Hepatocyte (in vitro differentiated cells): Measurements from ENCODE around the gene C22orf23. TPM values are rescaled to one million over a fixed set of nuclear protein-coding genes. Genes with fewer than 3 reads are reported as not detected.

Experiments used
- DNase-seq: peaks from one replicate; pipeline ENCODE4 v3.0.0-alpha.2; 2016; ENCODE audit warnings: low spot score
- H2AFZ ChIP-seq: fragments of 200-600 bp; sonication (generic); 2 replicates; pipeline ENCODE4 v1.6.0; 2016; ENCODE audit warnings: antibody characterized with exemption, mild to moderate bottlenecking
- H3K27ac ChIP-seq: fragments of 200-600 bp; sonication (generic); 2 replicates; pipeline ENCODE4 v1.5.1; 2016; ENCODE audit warnings: mild to moderate bottlenecking
- H3K27me3 ChIP-seq: fragments of 200-600 bp; sonication (generic); 2 replicates; pipeline ENCODE4 v1.6.1; 2016
- H3K36me3 ChIP-seq: fragments of 200-600 bp; sonication (generic); replicated peaks from 2 replicates; pipeline ENCODE4 v1.5.1; 2016; ENCODE audit warnings: low read depth; ENCODE audit not compliant: insufficient read depth
- H3K4me1 ChIP-seq: fragments of 200-600 bp; sonication (generic); 2 replicates; pipeline ENCODE4 v1.5.1; 2016; ENCODE audit warnings: mild to moderate bottlenecking, moderate library complexity; ENCODE audit not compliant: insufficient read depth
- H3K4me2 ChIP-seq: fragments of 200-600 bp; sonication (generic); 2 replicates; pipeline ENCODE4 v1.6.0; 2016
- H3K4me3 ChIP-seq: fragments of 200-600 bp; sonication (generic); 2 replicates; pipeline ENCODE4 v1.5.1; 2016; ENCODE audit warnings: mild to moderate bottlenecking
- H3K79me2 ChIP-seq: fragments of 200-600 bp; sonication (generic); 2 replicates; pipeline ENCODE4 v1.6.0; 2017; ENCODE audit warnings: mild to moderate bottlenecking
- H3K9me2 ChIP-seq: fragments of 200-600 bp; sonication (generic); replicated peaks from 2 replicates; pipeline ENCODE4 v1.6.0; 2017; ENCODE audit warnings: mild to moderate bottlenecking; ENCODE audit not compliant: insufficient read depth
- H3K9me3 ChIP-seq: fragments of 200-600 bp; sonication (generic); 2 replicates; pipeline ENCODE4 v1.5.1; 2016; ENCODE audit warnings: low read depth, mild to moderate bottlenecking
- H4K20me1 ChIP-seq: fragments of 200-600 bp; sonication (generic); 2 replicates; pipeline ENCODE4 v1.6.0; 2016; ENCODE audit warnings: mild to moderate bottlenecking; ENCODE audit not compliant: insufficient read depth, poor library complexity, severe bottlenecking
- CTCF ChIP-seq: fragments of 200-600 bp; sonication (generic); IDR thresholded peaks from 2 replicates; pipeline ENCODE4 v1.5.1; 2016; ENCODE audit warnings: antibody characterized with exemption, mild to moderate bottlenecking; ENCODE audit not compliant: poor library complexity
- EZH2 ChIP-seq: fragments of 200-600 bp; sonication (generic); IDR thresholded peaks from 2 replicates; pipeline ENCODE4 v1.6.1; 2016; ENCODE audit warnings: antibody characterized with exemption, mild to moderate bottlenecking, borderline replicate concordance
- EZH2phosphoT487 ChIP-seq: fragments of 200-600 bp; sonication (generic); IDR thresholded peaks from one replicate; pipeline ENCODE4 v1.6.1; 2018; ENCODE audit warnings: antibody characterized with exemption, mild to moderate bottlenecking, low read depth, moderate library complexity; ENCODE audit not compliant: unreplicated experiment, severe bottlenecking
- WGBS: methylation state at CpG from one replicate; pipeline ENCODE4 v1.1.6; 2016; ENCODE audit warnings: low lambda C conversion rate; ENCODE audit errors: missing lambda C conversion rate; 5-methylcytosine and 5-hydroxymethylcytosine counted together
- polyA plus RNA-seq: library from polyadenylated mRNA; unstranded; fragments of >200 nt; fragmentation: Nextera tagmentation; extraction: Ambion mirVana; gene quantifications from 2 replicates; pipeline ENCODE4 v1.2.1, GENCODE V29; 2016
- total RNA-seq: library from RNA; depleted of rRNA; stranded (reverse); fragments of >200 nt; gene quantifications from 2 replicates; pipeline ENCODE4 v1.2.3, GENCODE V29; 2014

Gene C22orf23
- total and polyA plus RNA-seq, 2 experiments from 2014 or later = 0.29 to 0.30 TPM

- no peaks in the 10 kb centered on the region for H3K36me3 ChIP-seq
- H3K27ac ChIP-seq = no peak overlapping the region
These were observed 12.6 kb downstream of the C22orf23 start for GRCh38 chr22:37940698-37941376.

GRCh38 chr22:37933711-37934376, 19.6 kb downstream of the C22orf23 start:
- Histone ChIP-seq H3K4me1 (no peaks in the 10 kb centered on the region), H3K9me2 (no peaks in the 10 kb centered on the region), H3K27ac (no peak overlapping the region), H3K36me3 (no peaks in the 10 kb centered on the region), H3K27me3 (no peaks in the 10 kb centered on the region), H3K4me2 (no peak overlapping the region), H3K79me2 (no peaks in the 10 kb centered on the region), H3K9me3 (no peaks in the 10 kb centered on the region), H2AFZ (no peak overlapping the region), H3K4me3 (no peak overlapping the region), H4K20me1 (no peaks in the 10 kb centered on the region)
- peak; percentile 95 for DNase-seq
- TF ChIP-seq EZH2 (no peak), CTCF (peak; percentile 92), EZH2phosphoT487 (no peak)
- WGBS = 17% methylated on average over 13 of the region's 13 CpGs

More at GRCh38 chr22:37940698-37941376, 12.6 kb downstream of the C22orf23 start:
- H2AFZ ChIP-seq = no peak overlapping the region
- H3K9me3 ChIP-seq = no peaks in the 10 kb centered on the region
- H3K4me2 ChIP-seq = no peak overlapping the region
- 95% methylated on average over 12 of the region's 12 CpGs for WGBS
- DNase-seq = peak; percentile 3
- H3K9me2 ChIP-seq = no peaks in the 10 kb centered on the region
- no peak overlapping the region for H3K4me3 ChIP-seq
- no peak for TF ChIP-seq EZH2phosphoT487
- H3K79me2 ChIP-seq = no peaks in the 10 kb centered on the region
- no peaks in the 10 kb centered on the region for H3K27me3 ChIP-seq
- H4K20me1 ChIP-seq = no peaks in the 10 kb centered on the region
- no peaks in the 10 kb centered on the region for H3K4me1 ChIP-seq

DNA sequence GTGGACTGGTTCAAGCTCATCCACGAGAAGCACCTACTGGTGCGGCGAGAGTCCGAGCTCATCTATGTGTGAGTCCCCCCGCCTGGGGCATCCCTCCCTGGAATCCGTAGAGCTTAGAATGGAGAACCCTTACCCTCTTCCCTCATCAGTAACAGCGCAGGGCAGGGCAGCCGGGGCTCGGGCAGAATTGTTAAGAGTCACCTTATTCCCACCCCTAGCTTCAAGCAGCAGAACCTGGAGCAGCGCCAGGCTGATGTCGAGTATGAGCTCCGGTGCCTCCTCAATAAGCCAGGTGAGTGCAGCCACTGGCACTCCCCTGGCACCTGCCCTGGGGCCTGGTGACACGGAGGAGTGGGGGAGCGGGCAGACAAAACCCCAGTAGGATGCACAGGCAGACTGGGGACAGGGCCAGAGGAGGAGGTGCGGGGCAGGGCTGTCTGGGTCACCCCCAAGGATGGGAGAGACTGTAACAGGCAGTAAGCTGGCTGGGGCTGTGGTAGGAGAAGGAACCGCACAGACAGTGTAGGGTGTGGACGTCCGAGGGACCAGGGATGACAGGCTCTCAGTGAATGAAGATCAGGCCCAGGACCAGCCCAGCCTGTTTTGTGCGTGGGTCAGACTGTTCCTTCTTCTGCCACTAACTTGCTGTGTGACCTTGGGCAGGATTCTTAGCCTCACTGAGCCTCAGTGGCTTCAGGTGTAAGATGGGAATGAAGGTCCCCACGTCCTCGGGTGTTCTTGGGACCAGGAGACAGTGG, 20.4 kb downstream of the C22orf23 start:
- no peaks in the 10 kb centered on the region for H3K9me3 ChIP-seq
- H3K4me3 ChIP-seq = no peak overlapping the region
- H2AFZ ChIP-seq = no peak overlapping the region
- no peaks in the 10 kb centered on the region for H3K36me3 ChIP-seq
- H3K79me2 ChIP-seq = no peaks in the 10 kb centered on the region
- no peak for DNase-seq
- no peaks in the 10 kb centered on the region for H3K27me3 ChIP-seq
- 91% methylated on average over 21 of the region's 21 CpGs for WGBS
- H3K9me2 ChIP-seq = no peaks in the 10 kb centered on the region
- H4K20me1 ChIP-seq = no peaks in the 10 kb centered on the region
- H3K4me2 ChIP-seq = no peak overlapping the region
- H3K4me1 ChIP-seq = no peaks in the 10 kb centered on the region
- H3K27ac ChIP-seq = no peak overlapping the region
- no peak for TF ChIP-seq EZH2phosphoT487
- no peak for TF ChIP-seq CTCF
- TF ChIP-seq EZH2 = no peak

DNA sequence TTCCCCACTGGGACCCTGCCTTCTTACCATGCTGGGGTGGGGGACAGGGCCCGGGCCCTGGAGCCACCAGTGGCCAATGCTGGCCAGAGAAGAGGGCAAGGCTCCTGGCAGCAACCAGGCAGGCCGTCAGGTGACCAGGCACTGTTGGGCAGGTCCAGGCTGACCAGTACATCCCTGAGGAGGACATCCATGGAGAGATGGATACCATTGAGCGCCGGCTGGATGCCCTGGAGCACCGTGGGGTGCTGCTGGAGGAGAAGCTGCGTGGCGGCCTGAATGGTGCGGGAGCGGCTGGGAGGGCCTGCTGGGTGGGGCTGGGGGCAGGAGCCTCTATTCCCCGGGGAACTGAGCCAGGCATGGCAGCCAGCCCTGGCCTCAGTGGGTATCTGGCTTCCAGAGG, 21.0 kb downstream of the C22orf23 start:
- Histone ChIP-seq H3K4me2 (no peak overlapping the region), H3K27ac (no peak overlapping the region), H3K9me3 (no peaks in the 10 kb centered on the region), H3K4me1 (no peaks in the 10 kb centered on the region), H3K27me3 (no peaks in the 10 kb centered on the region), H4K20me1 (no peaks in the 10 kb centered on the region), H3K36me3 (no peaks in the 10 kb centered on the region), H3K4me3 (no peak overlapping the region), H3K9me2 (no peaks in the 10 kb centered on the region), H2AFZ (no peak overlapping the region), H3K79me2 (no peaks in the 10 kb centered on the region)
- no peak for DNase-seq
- 92% methylated on average over 9 of the region's 10 CpGs for WGBS
- TF ChIP-seq CTCF = no peak
- no peak for TF ChIP-seq EZH2phosphoT487
- TF ChIP-seq EZH2 = no peak
